ENCODE results near the gene CAPN2.

Gene CAPN2

GRCh38 chr1:223783676-223784075, 71.3 kb downstream of the CAPN2 start:
- Histone ChIP-seq H3K27me3 (ENCODE audit: control insufficient read depth in 2 of 2, insufficient read depth in 2 of 2, low read length in 2 of 2) (no peaks in the 10 kb centered on the region), H3K36me3 (ENCODE audit: control insufficient read depth in 2 of 2, insufficient read depth in 2 of 2, low read length in 2 of 2) (peaks cover 28 to 33% of the 10 kb centered on the region in 2 donors), H3K4me1 (ENCODE audit: control insufficient read depth in 2 of 2, insufficient read depth in 2 of 2, low read length in 2 of 2) (no peaks in the 10 kb centered on the region), H3K27ac (ENCODE audit: low read depth in 2 of 2, low read length in 2 of 2) (no peak overlapping the region), H3K9ac (ENCODE audit: low read depth in 1 of 2, low read length in 2 of 2) (no peak overlapping the region), H3K9me3 (ENCODE audit: control insufficient read depth in 2 of 2, low read length in 2 of 2) (no peaks in the 10 kb centered on the region), H3K4me3 (ENCODE audit: low read length in 2 of 2) (no peak overlapping the region)

- Histone ChIP-seq H3K4me3 (ENCODE audit: low read length in 2 of 2) (no peak overlapping the region), H3K4me1 (ENCODE audit: control insufficient read depth in 2 of 2, insufficient read depth in 2 of 2, low read length in 2 of 2) (no peaks in the 10 kb centered on the region), H3K27me3 (ENCODE audit: control insufficient read depth in 2 of 2, insufficient read depth in 2 of 2, low read length in 2 of 2) (no peaks in the 10 kb centered on the region), H3K9me3 (ENCODE audit: control insufficient read depth in 2 of 2, low read length in 2 of 2) (no peaks in the 10 kb centered on the region), H3K36me3 (ENCODE audit: control insufficient read depth in 2 of 2, insufficient read depth in 2 of 2, low read length in 2 of 2) (peaks cover 26 to 32% of the 10 kb centered on the region in 2 donors), H3K27ac (ENCODE audit: low read depth in 2 of 2, low read length in 2 of 2) (no peak overlapping the region), H3K9ac (ENCODE audit: low read depth in 1 of 2, low read length in 2 of 2) (no peak overlapping the region)
These were observed 72.2 kb downstream of the CAPN2 start for GRCh38 chr1:223784541-223784940.

GRCh38 chr1:223785808-223786207, 73.5 kb downstream of the CAPN2 start:
- Histone ChIP-seq H3K4me1 (ENCODE audit: control insufficient read depth in 2 of 2, insufficient read depth in 2 of 2, low read length in 2 of 2) (no peaks in the 10 kb centered on the region), H3K9me3 (ENCODE audit: control insufficient read depth in 2 of 2, low read length in 2 of 2) (no peaks in the 10 kb centered on the region), H3K4me3 (ENCODE audit: low read length in 2 of 2) (no peak overlapping the region), H3K27ac (ENCODE audit: low read depth in 2 of 2, low read length in 2 of 2) (no peak overlapping the region), H3K36me3 (ENCODE audit: control insufficient read depth in 2 of 2, insufficient read depth in 2 of 2, low read length in 2 of 2) (peaks cover 18 to 23% of the 10 kb centered on the region in 2 donors), H3K9ac (ENCODE audit: low read depth in 1 of 2, low read length in 2 of 2) (no peak overlapping the region), H3K27me3 (ENCODE audit: control insufficient read depth in 2 of 2, insufficient read depth in 2 of 2, low read length in 2 of 2) (no peaks in the 10 kb centered on the region)

GRCh38 chr1:223788746-223789415, 76.5 kb downstream of the CAPN2 start:
- Histone ChIP-seq H3K9me3 (ENCODE audit: control insufficient read depth in 2 of 2, low read length in 2 of 2) (no peaks in the 10 kb centered on the region), H3K4me3 (ENCODE audit: low read length in 2 of 2) (no peak overlapping the region), H3K4me1 (ENCODE audit: control insufficient read depth in 2 of 2, insufficient read depth in 2 of 2, low read length in 2 of 2) (no peaks in the 10 kb centered on the region), H3K27me3 (ENCODE audit: control insufficient read depth in 2 of 2, insufficient read depth in 2 of 2, low read length in 2 of 2) (no peaks in the 10 kb centered on the region), H3K9ac (ENCODE audit: low read depth in 1 of 2, low read length in 2 of 2) (no peak overlapping the region), H3K36me3 (ENCODE audit: control insufficient read depth in 2 of 2, insufficient read depth in 2 of 2, low read length in 2 of 2) (peaks cover 16 to 26% of the 10 kb centered on the region in 2 donors), H3K27ac (ENCODE audit: low read depth in 2 of 2, low read length in 2 of 2) (no peak overlapping the region)

GRCh38 chr1:223792046-223792445, 79.7 kb downstream of the CAPN2 start:
- H3K36me3 ChIP-seq (ENCODE audit: control insufficient read depth in 2 of 2, insufficient read depth in 2 of 2, low read length in 2 of 2) = peaks cover 19 to 38% of the 10 kb centered on the region in 2 donors
- H3K9ac ChIP-seq (ENCODE audit: low read depth in 1 of 2, low read length in 2 of 2) = no peak overlapping the region
- H3K27me3 ChIP-seq (ENCODE audit: control insufficient read depth in 2 of 2, insufficient read depth in 2 of 2, low read length in 2 of 2) = no peaks in the 10 kb centered on the region
- no peak overlapping the region for H3K4me3 ChIP-seq (ENCODE audit: low read length in 2 of 2)
- H3K9me3 ChIP-seq (ENCODE audit: control insufficient read depth in 2 of 2, low read length in 2 of 2) = no peaks in the 10 kb centered on the region
- no peak overlapping the region for H3K27ac ChIP-seq (ENCODE audit: low read depth in 2 of 2, low read length in 2 of 2)
- H3K4me1 ChIP-seq (ENCODE audit: control insufficient read depth in 2 of 2, insufficient read depth in 2 of 2, low read length in 2 of 2) = no peaks in the 10 kb centered on the region

DNA sequence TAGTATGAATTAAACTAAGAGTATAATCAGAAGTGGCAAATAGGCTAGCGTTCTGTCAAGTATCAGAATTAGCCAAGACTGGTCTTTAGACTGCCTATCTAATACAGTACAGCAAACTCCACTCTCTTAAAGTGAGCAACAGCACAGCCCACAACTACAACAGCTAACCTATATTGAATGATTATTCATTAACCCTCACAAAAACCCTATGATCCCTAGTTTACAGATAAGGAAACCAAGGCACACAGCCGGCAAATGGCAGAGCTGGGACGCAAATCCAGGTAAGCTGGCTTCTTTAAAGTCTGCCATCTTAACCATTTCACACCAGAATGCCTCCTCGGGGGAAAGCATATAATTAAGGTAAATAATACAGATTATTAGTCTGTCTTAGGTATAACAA, 81.4 kb downstream of the CAPN2 start:
- no peaks in the 10 kb centered on the region for H3K27me3 ChIP-seq (ENCODE audit: control insufficient read depth in 2 of 2, insufficient read depth in 2 of 2, low read length in 2 of 2)
- H3K9me3 ChIP-seq (ENCODE audit: control insufficient read depth in 2 of 2, low read length in 2 of 2) = no peaks in the 10 kb centered on the region
- H3K4me3 ChIP-seq (ENCODE audit: low read length in 2 of 2) = no peak overlapping the region
- peaks cover 28 to 47% of the 10 kb centered on the region in 2 donors for H3K36me3 ChIP-seq (ENCODE audit: control insufficient read depth in 2 of 2, insufficient read depth in 2 of 2, low read length in 2 of 2)
- H3K27ac ChIP-seq (ENCODE audit: low read depth in 2 of 2, low read length in 2 of 2) = no peak overlapping the region
- H3K4me1 ChIP-seq (ENCODE audit: control insufficient read depth in 2 of 2, insufficient read depth in 2 of 2, low read length in 2 of 2) = no peaks in the 10 kb centered on the region
- H3K9ac ChIP-seq (ENCODE audit: low read depth in 1 of 2, low read length in 2 of 2) = no peak overlapping the region

DNA sequence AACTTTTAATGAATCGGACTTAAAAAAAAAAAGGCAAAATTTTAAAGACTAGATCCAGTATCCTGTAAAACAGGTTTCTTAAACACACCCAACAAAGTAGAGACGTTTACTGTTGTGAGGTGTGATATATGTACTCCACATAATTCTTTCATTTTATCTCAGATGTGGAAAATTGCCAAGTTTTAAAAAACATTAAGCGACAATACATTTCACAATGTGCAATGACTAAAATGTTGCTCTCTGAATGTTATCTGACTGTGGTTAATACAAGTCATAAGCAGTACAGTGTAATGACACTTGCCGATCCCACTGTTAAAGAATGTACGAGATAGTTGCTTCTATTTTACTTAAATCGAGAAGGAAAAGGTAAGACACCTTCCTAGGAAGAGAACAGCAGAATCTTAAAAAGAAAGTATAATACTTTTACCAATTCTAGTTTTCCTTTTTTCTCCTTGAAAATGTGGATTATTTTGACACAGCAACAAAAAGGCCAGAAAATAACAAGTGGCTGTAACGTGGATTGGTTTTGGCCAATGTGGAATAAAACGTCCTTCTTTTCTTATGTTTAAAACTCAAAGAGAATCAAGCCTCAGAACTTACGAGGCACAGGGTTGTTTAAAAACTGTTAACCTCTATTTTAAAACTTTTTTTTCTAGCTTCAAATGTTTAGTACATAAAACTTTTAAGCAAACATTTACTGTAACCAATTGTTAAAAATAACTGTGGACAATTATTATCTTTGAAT, 82.0 kb downstream of the CAPN2 start:
- Histone ChIP-seq H3K4me3 (ENCODE audit: low read length in 2 of 2) (no peak overlapping the region), H3K27me3 (ENCODE audit: control insufficient read depth in 2 of 2, insufficient read depth in 2 of 2, low read length in 2 of 2) (no peaks in the 10 kb centered on the region), H3K9ac (ENCODE audit: low read depth in 1 of 2, low read length in 2 of 2) (no peak overlapping the region), H3K27ac (ENCODE audit: low read depth in 2 of 2, low read length in 2 of 2) (no peak overlapping the region), H3K9me3 (ENCODE audit: control insufficient read depth in 2 of 2, low read length in 2 of 2) (no peaks in the 10 kb centered on the region), H3K4me1 (ENCODE audit: control insufficient read depth in 2 of 2, insufficient read depth in 2 of 2, low read length in 2 of 2) (no peaks in the 10 kb centered on the region), H3K36me3 (ENCODE audit: control insufficient read depth in 2 of 2, insufficient read depth in 2 of 2, low read length in 2 of 2) (peaks cover 27 to 46% of the 10 kb centered on the region in 2 donors)

- no peak overlapping the region for H3K4me3 ChIP-seq (ENCODE audit: low read length in 2 of 2)
These were observed 83.9 kb downstream of the CAPN2 start for GRCh38 chr1:223796210-223796609.

GRCh38 chr1:223802032-223802431, 89.7 kb downstream of the CAPN2 start:
- H3K4me3 ChIP-seq (ENCODE audit: low read length in 2 of 2) = no peak overlapping the region
- no peaks in the 10 kb centered on the region for H3K27me3 ChIP-seq (ENCODE audit: control insufficient read depth in 2 of 2, insufficient read depth in 2 of 2, low read length in 2 of 2)
- H3K36me3 ChIP-seq (ENCODE audit: control insufficient read depth in 2 of 2, insufficient read depth in 2 of 2, low read length in 2 of 2) = peaks cover 52 to 64% of the 10 kb centered on the region in 2 donors
- no peaks in the 10 kb centered on the region for H3K9me3 ChIP-seq (ENCODE audit: control insufficient read depth in 2 of 2, low read length in 2 of 2)
- no peak overlapping the region for H3K27ac ChIP-seq (ENCODE audit: low read depth in 2 of 2, low read length in 2 of 2)
- H3K4me1 ChIP-seq (ENCODE audit: control insufficient read depth in 2 of 2, insufficient read depth in 2 of 2, low read length in 2 of 2) = no peaks in the 10 kb centered on the region
- H3K9ac ChIP-seq (ENCODE audit: low read depth in 1 of 2, low read length in 2 of 2) = no peak overlapping the region

More at GRCh38 chr1:223796210-223796609, 83.9 kb downstream of the CAPN2 start:
- no peaks in the 10 kb centered on the region for H3K4me1 ChIP-seq (ENCODE audit: control insufficient read depth in 2 of 2, insufficient read depth in 2 of 2, low read length in 2 of 2)
- H3K27me3 ChIP-seq (ENCODE audit: control insufficient read depth in 2 of 2, insufficient read depth in 2 of 2, low read length in 2 of 2) = no peaks in the 10 kb centered on the region
- peaks cover 40 to 59% of the 10 kb centered on the region in 2 donors for H3K36me3 ChIP-seq (ENCODE audit: control insufficient read depth in 2 of 2, insufficient read depth in 2 of 2, low read length in 2 of 2)
- no peaks in the 10 kb centered on the region for H3K9me3 ChIP-seq (ENCODE audit: control insufficient read depth in 2 of 2, low read length in 2 of 2)
- no peak overlapping the region for H3K9ac ChIP-seq (ENCODE audit: low read depth in 1 of 2, low read length in 2 of 2)
- H3K27ac ChIP-seq (ENCODE audit: low read depth in 2 of 2, low read length in 2 of 2) = no peak overlapping the region

- Histone ChIP-seq H3K9me3 (ENCODE audit: control insufficient read depth in 2 of 2, low read length in 2 of 2) (no peaks in the 10 kb centered on the region), H3K4me1 (ENCODE audit: control insufficient read depth in 2 of 2, insufficient read depth in 2 of 2, low read length in 2 of 2) (no peaks in the 10 kb centered on the region), H3K27me3 (ENCODE audit: control insufficient read depth in 2 of 2, insufficient read depth in 2 of 2, low read length in 2 of 2) (no peaks in the 10 kb centered on the region), H3K4me3 (ENCODE audit: low read length in 2 of 2) (no peak overlapping the region), H3K27ac (ENCODE audit: low read depth in 2 of 2, low read length in 2 of 2) (no peak overlapping the region), H3K9ac (ENCODE audit: low read depth in 1 of 2, low read length in 2 of 2) (no peak overlapping the region), H3K36me3 (ENCODE audit: control insufficient read depth in 2 of 2, insufficient read depth in 2 of 2, low read length in 2 of 2) (peaks cover 51 to 64% of the 10 kb centered on the region in 2 donors)
These were observed 90.3 kb downstream of the CAPN2 start for GRCh38 chr1:223802602-223803001.

All from mucosa of rectum (tissue), 2 donors.